ENCODE measurements around the gene HECTD2. TPM values are rescaled to one million over a fixed set of nuclear protein-coding genes. Genes with fewer than 3 reads are reported as not detected.

The HECTD2 gene
- total RNA-seq, 6 experiments from 2014 or later, result 1.5 to 3.7 (median 3.1) TPM

GRCh38 chr10:91545384-91545783 lies 135.2 kb downstream of the HECTD2 start:
- no peaks in the 10 kb centered on the region for H3K4me1 ChIP-seq
- intact Hi-C loops (cut with DNase I), result loop anchor here (10.0 kb wide), 2 partner anchors 51 to 61 kb away; no protein-coding TSS in a partner anchor
- TF ChIP-seq POLR2A (IDR thresholded peaks at IDR 0.05) (no peak), CTCF (IDR thresholded peaks at IDR 0.05) (no peak)

GRCh38 chr10:91545838-91546237 lies 135.7 kb downstream of the HECTD2 start:
- Histone ChIP-seq H3K9me3 (no peaks in the 10 kb centered on the region), H3K4me3 (no peak overlapping the region), H3K4me1 (no peaks in the 10 kb centered on the region), H3K27ac (no peak overlapping the region), H3K36me3 (no peaks in the 10 kb centered on the region), H3K27me3 (no peaks in the 10 kb centered on the region)
- ATAC-seq (no peak), DNase-seq (no peak)
- intact Hi-C loops (cut with DNase I), result loop anchor here (10.0 kb wide), 2 partner anchors 51 to 61 kb away; no protein-coding TSS in a partner anchor
- 75% methylated on average over 3 of the region's 3 CpGs for WGBS (ENCODE audit: insufficient coverage, low coverage, low lambda C conversion rate, missing lambda C conversion rate)
- no peak for TF ChIP-seq POLR2A (IDR thresholded peaks at IDR 0.05)
- no peak for TF ChIP-seq CTCF (IDR thresholded peaks at IDR 0.05)

More at GRCh38 chr10:91545384-91545783, 135.2 kb downstream of the HECTD2 start:
- Histone ChIP-seq H3K27me3 (no peaks in the 10 kb centered on the region), H3K27ac (no peak overlapping the region), H3K36me3 (no peaks in the 10 kb centered on the region), H3K4me3 (no peak overlapping the region), H3K9me3 (no peaks in the 10 kb centered on the region)
- WGBS (ENCODE audit: insufficient coverage, low coverage, low lambda C conversion rate, missing lambda C conversion rate), result 94% methylated on average over 3 of the region's 3 CpGs
- no peak for DNase-seq
- no peak for ATAC-seq

- no peaks in the 10 kb centered on the region for H3K9me3 ChIP-seq
- H3K27me3 ChIP-seq, result no peaks in the 10 kb centered on the region
- 86% methylated on average over 3 of the region's 3 CpGs for WGBS (ENCODE audit: insufficient coverage, low coverage, low lambda C conversion rate, missing lambda C conversion rate)
- H3K4me1 ChIP-seq, result peaks cover 0 to 12% (median 4%) of the 10 kb centered on the region in 4 donors
- intact Hi-C loops (cut with DNase I), result loop anchor here (10.0 kb wide), 2 partner anchors 54 to 64 kb away; no protein-coding TSS in a partner anchor
- no peak overlapping the region for H3K4me3 ChIP-seq
- DNase-seq (no peak), ATAC-seq (no peak)
- no peak overlapping the region for H3K27ac ChIP-seq
- TF ChIP-seq CTCF (IDR thresholded peaks at IDR 0.05) (no peak), POLR2A (IDR thresholded peaks at IDR 0.05) (no peak)
- H3K36me3 ChIP-seq, result no peaks in the 10 kb centered on the region
Measured at GRCh38 chr10:91549262-91549661, 139.1 kb downstream of the HECTD2 start.

- no peaks in the 10 kb centered on the region for H3K36me3 ChIP-seq
- peaks cover 0 to 14% (median 4%) of the 10 kb centered on the region in 4 donors for H3K4me1 ChIP-seq
- no peak overlapping the region for H3K4me3 ChIP-seq
- DNase-seq, result no peak
- no peak for ATAC-seq
- no peak for TF ChIP-seq CTCF (IDR thresholded peaks at IDR 0.05)
- TF ChIP-seq POLR2A (IDR thresholded peaks at IDR 0.05), result no peak
- H3K27me3 ChIP-seq, result no peaks in the 10 kb centered on the region
- 93% methylated on average over 3 of the region's 4 CpGs for WGBS (ENCODE audit: insufficient coverage, low coverage, low lambda C conversion rate, missing lambda C conversion rate)
- H3K9me3 ChIP-seq, result no peaks in the 10 kb centered on the region
- no peak overlapping the region for H3K27ac ChIP-seq
- intact Hi-C loops (cut with DNase I), result no loop called here
Measured at GRCh38 chr10:91550021-91550420, 139.9 kb downstream of the HECTD2 start.

Measured in right lobe of liver (tissue), 6 donors.